NCI-H2227 (cell line): ENCODE measurements around the gene GATA2.

ENCODE experiments used
- DNase-seq: peaks from one replicate; lab custom pipeline; 2025; ENCODE audit not compliant: unreplicated experiment; lab: John Stamatoyannopoulos, UW

GATA2 gene

GRCh38 chr3:128492671-128493569 lies at the start of gene GATA2:
Gene GATA2, minus strand, starts transcription at chr3:128493201. Its CDS starts 6,170 bp downstream, at chr3:128487031.
- DNase-seq: peak; percentile 15

GRCh38 chr3:128541246-128541645 lies 48.2 kb upstream of the GATA2 start:
- DNase-seq: no peak

- DNase-seq: no peak
Observed at GRCh38 chr3:128539376-128539775, 46.4 kb upstream of the GATA2 start.

- no peak for DNase-seq
Observed at GRCh38 chr3:128537091-128537703, 44.2 kb upstream of the GATA2 start.

- DNase-seq: no peak
Observed at GRCh38 chr3:128532012-128532983, 39.3 kb upstream of the GATA2 start.

GRCh38 chr3:128524374-128525299 lies 31.6 kb upstream of the GATA2 start:
- no peak for DNase-seq

- DNase-seq: no peak
Observed at GRCh38 chr3:128523591-128523990, 30.6 kb upstream of the GATA2 start.

GRCh38 chr3:128521715-128522114 lies 28.7 kb upstream of the GATA2 start:
- DNase-seq: no peak

GRCh38 chr3:128518587-128519490 lies 25.8 kb upstream of the GATA2 start:
- no peak for DNase-seq

GRCh38 chr3:128517648-128518047 lies 24.6 kb upstream of the GATA2 start:
- DNase-seq: no peak

GRCh38 chr3:128515967-128516366 lies 23.0 kb upstream of the GATA2 start:
- no peak for DNase-seq

GRCh38 chr3:128508852-128509251 lies 15.9 kb upstream of the GATA2 start:
- DNase-seq: no peak

GRCh38 chr3:128506754-128507153 lies 13.8 kb upstream of the GATA2 start:
- no peak for DNase-seq

GRCh38 chr3:128505771-128506170 lies 12.8 kb upstream of the GATA2 start:
- DNase-seq: no peak

- no peak for DNase-seq
Observed at GRCh38 chr3:128504963-128505730, 12.1 kb upstream of the GATA2 start.

- no peak for DNase-seq
Observed at GRCh38 chr3:128504533-128504915, 11.5 kb upstream of the GATA2 start.

GRCh38 chr3:128503751-128504532 lies 10.9 kb upstream of the GATA2 start:
- no peak for DNase-seq
